A673 (cell line): ENCODE results near the gene STRA8. TPM values are rescaled to one million over a fixed set of nuclear protein-coding genes. Genes with fewer than 3 reads are reported as not detected.

Experiments
- BruUV-seq: library from RNA; stranded (reverse); fragments of 400-500 nt; replicated peaks from 2 replicates; lab custom pipeline; 2021; lab: Mats Ljungman, UMichigan
- CTCF ChIA-PET: fragments of 300-600 bp; sonication (Branson Sonifier 250); formaldehyde crosslinking; loops from one replicate; lab custom pipeline; 2022; ENCODE audit warnings: antibody characterized with exemption; lab: Charles Lee
- POLR2A ChIA-PET: fragments of 300-600 bp; sonication (Branson Sonifier 250); formaldehyde crosslinking; loops from one replicate; lab custom pipeline; 2022; ENCODE audit warnings: antibody characterized with exemption; ENCODE audit not compliant: low non-redundant PET; lab: Charles Lee
- DNase-seq: peaks from one replicate; pipeline ENCODE4 v3.0.0-alpha.2; 2015; ENCODE audit warnings: low spot score
- H3K27ac ChIP-seq: fragments of 200-600 bp; sonication (generic); 2 replicates; pipeline ENCODE4 v1.5.1; 2016; ENCODE audit warnings: mixed run types, low read depth, mild to moderate bottlenecking, mixed read lengths, antibody characterized with exemption, low read length; ENCODE audit not compliant: poor library complexity, severe bottlenecking
- H3K27me3 ChIP-seq: fragments of 200-600 bp; sonication (generic); replicated peaks from 2 replicates; pipeline ENCODE4 v1.6.1; 2017; ENCODE audit warnings: mixed run types, low read depth, mild to moderate bottlenecking, mixed read lengths, antibody characterized with exemption, low read length; ENCODE audit not compliant: insufficient read depth, poor library complexity
- H3K36me3 ChIP-seq: fragments of 200-600 bp; sonication (generic); 2 replicates; pipeline ENCODE4 v1.6.1; 2016; ENCODE audit warnings: mixed run types, mild to moderate bottlenecking, mixed read lengths, antibody characterized with exemption, low read length; ENCODE audit not compliant: insufficient read depth, poor library complexity, severe bottlenecking
- H3K4me1 ChIP-seq: fragments of 200-600 bp; sonication (generic); 2 replicates; pipeline ENCODE4 v1.6.1; 2017; ENCODE audit warnings: mixed run types, mild to moderate bottlenecking, mixed read lengths, antibody characterized with exemption, low read length; ENCODE audit not compliant: insufficient read depth, poor library complexity, severe bottlenecking
- H3K4me3 ChIP-seq: fragments of 200-600 bp; sonication (generic); 2 replicates; pipeline ENCODE4 v1.5.1; 2016; ENCODE audit warnings: low read depth, mixed run types, mild to moderate bottlenecking, mixed read lengths, low read length; ENCODE audit not compliant: poor library complexity, severe bottlenecking
- H3K9me3 ChIP-seq: fragments of 200-600 bp; sonication (generic); 2 replicates; pipeline ENCODE4 v1.6.1; 2016; ENCODE audit warnings: mixed run types, low read depth, mild to moderate bottlenecking, mixed read lengths, antibody characterized with exemption, low read length; ENCODE audit not compliant: poor library complexity, severe bottlenecking
- CTCF ChIP-seq: fragments of 300-800, 200-600 bp; sonication (generic); conservative IDR thresholded peaks from 2 replicates; pipeline ENCODE4 v1.5.1; 2017; ENCODE audit warnings: low read depth, mild to moderate bottlenecking, antibody characterized with exemption, low read length, moderate library complexity, mixed read lengths
- EZH2 ChIP-seq: fragments of 200-600 bp; sonication (generic); IDR thresholded peaks from 2 replicates; pipeline ENCODE4 v1.6.1; 2017; ENCODE audit warnings: borderline replicate concordance, low read depth, mild to moderate bottlenecking, mixed read lengths, antibody characterized with exemption, low read length; ENCODE audit not compliant: poor library complexity, severe bottlenecking
- intact Hi-C: fragments of 100-400 bp; cut with micrococcal nuclease; formaldehyde crosslinking; loops from one replicate; pipeline ENCODE4 v1.10.0; 2022; ENCODE audit not compliant: unreplicated experiment
- total RNA-seq: library from RNA; stranded (reverse); gene quantifications from 2 replicates; pipeline ENCODE4 v1.2.3, GENCODE V29; 2021

The STRA8 gene
- total RNA-seq, 1 experiment from 2014 or later, result not detected

GRCh38 chr7:135259702-135260101 lies 26.1 kb downstream of the STRA8 start:
- Histone ChIP-seq H3K9me3 (no peaks in the 10 kb centered on the region), H3K4me3 (no peak overlapping the region), H3K36me3 (no peaks in the 10 kb centered on the region), H3K27ac (no peak overlapping the region), H3K4me1 (peaks cover 6% of the 10 kb centered on the region), H3K27me3 (no peaks in the 10 kb centered on the region)
- no peak for TF ChIP-seq CTCF
- TF ChIP-seq EZH2, result no peak
- BruUV-seq, result no TSS peak
- intact Hi-C loops, result no loop called here
- ChIA-PET CTCF (no interaction called here), POLR2A (no interaction called here)
- no peak for DNase-seq

GRCh38 chr7:135260470-135260869 lies 26.8 kb downstream of the STRA8 start:
- no peaks in the 10 kb centered on the region for H3K27me3 ChIP-seq
- DNase-seq, result no peak
- peaks cover 6% of the 10 kb centered on the region for H3K4me1 ChIP-seq
- ChIA-PET POLR2A (no interaction called here), CTCF (no interaction called here)
- no peak overlapping the region for H3K4me3 ChIP-seq
- no peaks in the 10 kb centered on the region for H3K36me3 ChIP-seq
- intact Hi-C loops, result no loop called here
- BruUV-seq, result no TSS peak
- TF ChIP-seq CTCF (no peak), EZH2 (no peak)
- H3K27ac ChIP-seq, result no peak overlapping the region
- no peaks in the 10 kb centered on the region for H3K9me3 ChIP-seq

- BruUV-seq, result no TSS peak
- no peaks in the 10 kb centered on the region for H3K36me3 ChIP-seq
- intact Hi-C loops, result no loop called here
- peak; percentile 48 for DNase-seq
- ChIA-PET POLR2A (no interaction called here), CTCF (no interaction called here)
- no peaks in the 10 kb centered on the region for H3K27me3 ChIP-seq
- H3K4me1 ChIP-seq, result peaks cover 6% of the 10 kb centered on the region
- TF ChIP-seq EZH2, result no peak
- H3K4me3 ChIP-seq, result no peak overlapping the region
- no peaks in the 10 kb centered on the region for H3K9me3 ChIP-seq
- no peak overlapping the region for H3K27ac ChIP-seq
Measured at GRCh38 chr7:135260930-135261721, 27.5 kb downstream of the STRA8 start.
